HG03045 (cell line): ENCODE results near the gene TRAF3IP1.
A peak's percentile ranks its signal among the peaks of the same experiment; 100 is the strongest.
"Not testable (repeated sequence)": the region's sequence is repeated elsewhere in the genome, so short reads cannot be mapped to it uniquely, and the experiment has no call there.

Experiments used
- ATAC-seq: cut with Tn5 transposase; IDR thresholded peaks from one replicate; pipeline ENCODE4 v1.9.1; 2021; ENCODE audit warnings: mild to moderate bottlenecking, moderate library complexity; ENCODE audit not compliant: unreplicated experiment

Gene TRAF3IP1

GRCh38 chr2:238305965-238306671, 14.2 kb upstream of the TRAF3IP1 start:
- no peak for ATAC-seq

GRCh38 chr2:238306672-238306998, 13.7 kb upstream of the TRAF3IP1 start:
- no peak for ATAC-seq

GRCh38 chr2:238308177-238308576, 12.1 kb upstream of the TRAF3IP1 start:
- no peak for ATAC-seq

GRCh38 chr2:238310721-238311120, 9.6 kb upstream of the TRAF3IP1 start:
- not testable (repeated sequence) for ATAC-seq

GRCh38 chr2:238313289-238313990, 6.9 kb upstream of the TRAF3IP1 start:
- ATAC-seq: no peak

- no peak for ATAC-seq
Measured at GRCh38 chr2:238313991-238314350, 6.3 kb upstream of the TRAF3IP1 start.

- ATAC-seq: no peak
Measured at GRCh38 chr2:238314576-238314975, 5.7 kb upstream of the TRAF3IP1 start.

- ATAC-seq: no peak
Measured at GRCh38 chr2:238315031-238315595, 5.2 kb upstream of the TRAF3IP1 start.

GRCh38 chr2:238320648-238321281, 447 bp downstream of the TRAF3IP1 start:
- ATAC-seq: peak; percentile 30

- ATAC-seq: no peak
Measured at GRCh38 chr2:238321467-238321866, 1.1 kb downstream of the TRAF3IP1 start.

GRCh38 chr2:238322001-238322411, 1.7 kb downstream of the TRAF3IP1 start:
- ATAC-seq: no peak

GRCh38 chr2:238324248-238324647, 3.9 kb downstream of the TRAF3IP1 start:
- ATAC-seq: not testable (repeated sequence)

- ATAC-seq: no peak
Measured at GRCh38 chr2:238325694-238326093, 5.4 kb downstream of the TRAF3IP1 start.

GRCh38 chr2:238326801-238327365, 6.6 kb downstream of the TRAF3IP1 start:
- no peak for ATAC-seq

GRCh38 chr2:238327751-238328150, 7.4 kb downstream of the TRAF3IP1 start:
- no peak for ATAC-seq

GRCh38 chr2:238330391-238330790, 10.1 kb downstream of the TRAF3IP1 start:
- ATAC-seq: no peak

- ATAC-seq: no peak
Measured at GRCh38 chr2:238331916-238332315, 11.6 kb downstream of the TRAF3IP1 start.

GRCh38 chr2:238334885-238335284, 14.6 kb downstream of the TRAF3IP1 start:
- no peak for ATAC-seq

GRCh38 chr2:238335591-238335990, 15.3 kb downstream of the TRAF3IP1 start:
- ATAC-seq: not testable (repeated sequence)

GRCh38 chr2:238336151-238336550, 15.8 kb downstream of the TRAF3IP1 start:
- no peak for ATAC-seq

GRCh38 chr2:238336793-238337444, 16.6 kb downstream of the TRAF3IP1 start:
- no peak for ATAC-seq
